Mucosa of descending colon (tissue), 3 donors: ENCODE data around the gene ETS1. TPM values are rescaled to one million over a fixed set of nuclear protein-coding genes. Genes with fewer than 3 reads are reported as not detected.

Experiments used
- ATAC-seq: fragments of 200-7000 bp; cut with Tn5 transposase; one replicate; pipeline ENCODE4 v1.9.1; 2020; ENCODE audit warnings: mild to moderate bottlenecking, moderate library complexity
- DNase-seq, 3 donors: peaks; one replicate each; pipeline ENCODE4 v3.0.0-alpha.2; 2020
- H3K36me3 ChIP-seq: fragments of 200-600 bp; one replicate; pipeline ENCODE4 v1.8.0; 2021; ENCODE audit warnings: low read depth, mild to moderate bottlenecking
- H3K4me1 ChIP-seq: fragments of 200-600 bp; one replicate; pipeline ENCODE4 v1.8.0; 2021; ENCODE audit warnings: low read depth, mild to moderate bottlenecking
- H3K4me3 ChIP-seq: fragments of 200-600 bp; one replicate; pipeline ENCODE4 v1.8.0; 2021; ENCODE audit warnings: mild to moderate bottlenecking
- H3K9me3 ChIP-seq: fragments of 200-600 bp; one replicate; pipeline ENCODE4 v1.8.0; 2021; ENCODE audit warnings: mild to moderate bottlenecking
- CTCF ChIP-seq: fragments of 200-600 bp; IDR thresholded peaks from one replicate; pipeline ENCODE4 v1.8.0; 2022; ENCODE audit warnings: antibody characterized with exemption, mild to moderate bottlenecking
- intact Hi-C, 2 donors: fragments of 100-400 bp; cut with DNase I in 1 of 2; cut with micrococcal nuclease in 1 of 2; formaldehyde crosslinking; loops; one replicate each; pipeline versions ENCODE4 v1.11.0 to v1.11.1; 2022; cut with DNase I, micrococcal nuclease
- long read RNA-seq, 2 donors: library from polyadenylated mRNA; unstranded; transcript quantifications; one replicate each; pipeline ENCODE4 v2.0.0, GENCODE V29; 2019 to 2021
- total RNA-seq, 3 donors: library from RNA; stranded (reverse); fragmentation: NEBNext Ultra II Directional in 2 of 3; extraction: Animal tissue kit (Norgen Biotek cat#: 25700) in 2 of 3; gene quantifications; one replicate each; pipeline versions ENCODE4 v1.2.1 to v1.2.4, GENCODE V29; 2021 to 2023
- donor health status: DM: no; HTN: no; CAD: no; lungs with moderate emphysema.
- donor health status: DM: no; HTN: no; CAD: no.
- donor health status: DM: no; HTN: yes; CAD: no.

ETS1 gene
- 10 to 100 TPM; 36.5 to 41.2 (median 38.6) TPM for total RNA-seq
- long read RNA-seq, donor 1, transcript ETS1-201 (8 exons, 2,231 nt), result major isoform, 5 of 14 reads
- long read RNA-seq, donor 1, partial matches to known transcripts, result 2 of 14 reads
- long read RNA-seq, donor 1, other reads (novel, unspliced or antisense), result 7 of 14 reads
- long read RNA-seq, donor 2, partial matches to known transcripts, result 0 of 2 reads
- long read RNA-seq, donor 2, other reads (novel, unspliced or antisense), result 1 of 2 reads

- no peaks in the 10 kb centered on the region for H3K9me3 ChIP-seq
- ATAC-seq, result peak; percentile 68
- intact Hi-C loops, result no loop called here
- H3K36me3 ChIP-seq, result no peaks in the 10 kb centered on the region
- H3K4me3 ChIP-seq, result no peak within 1 kb of the TSS
- TF ChIP-seq CTCF, result no peak
- DNase-seq, result no peak
- H3K4me1 ChIP-seq, result no peaks in the 10 kb centered on the region
Observed at GRCh38 chr11:128587415-128587814, at the start of gene ETS1. TSS of gene ETS1 (minus strand) at chr11:128587558. CDS start at chr11:128573130, 14,428 bp downstream.

- no peak for ATAC-seq
- DNase-seq, result no peak
- intact Hi-C loops, result loop anchor here (5.0 to 10.0 kb wide), 2 partner anchors 460 to 462 kb away; no protein-coding TSS in a partner anchor
- H3K36me3 ChIP-seq, result no peaks in the 10 kb centered on the region
- no peak overlapping the region for H3K4me3 ChIP-seq
- H3K9me3 ChIP-seq, result no peaks in the 10 kb centered on the region
- no peak for TF ChIP-seq CTCF
- H3K4me1 ChIP-seq, result peaks cover 11% of the 10 kb centered on the region
Observed at GRCh38 chr11:128634395-128634794, 47.0 kb upstream of the ETS1 start.

GRCh38 chr11:128633384-128633965, 46.1 kb upstream of the ETS1 start:
- H3K4me1 ChIP-seq, result peaks cover 11% of the 10 kb centered on the region
- ATAC-seq, result no peak
- TF ChIP-seq CTCF, result no peak
- no peaks in the 10 kb centered on the region for H3K36me3 ChIP-seq
- intact Hi-C loops, result loop anchor here (2.0 to 10.0 kb wide), 3 partner anchors 343 to 461 kb away; no protein-coding TSS in a partner anchor
- DNase-seq, result no peak
- H3K4me3 ChIP-seq, result no peak overlapping the region
- H3K9me3 ChIP-seq, result no peaks in the 10 kb centered on the region

GRCh38 chr11:128632141-128632791, 44.9 kb upstream of the ETS1 start:
- no peak overlapping the region for H3K4me3 ChIP-seq
- peaks cover 11% of the 10 kb centered on the region for H3K4me1 ChIP-seq
- DNase-seq, result peak in 1 of 3 donors; percentile 39
- TF ChIP-seq CTCF, result peak; percentile 27
- H3K9me3 ChIP-seq, result no peaks in the 10 kb centered on the region
- ATAC-seq, result peak; percentile 34
- no peaks in the 10 kb centered on the region for H3K36me3 ChIP-seq
- intact Hi-C loops, result loop anchor here (2.0 to 10.0 kb wide), 3 partner anchors 341 to 460 kb away; no protein-coding TSS in a partner anchor

- Histone ChIP-seq H3K36me3 (no peaks in the 10 kb centered on the region), H3K4me1 (peaks cover 13% of the 10 kb centered on the region), H3K9me3 (no peaks in the 10 kb centered on the region), H3K4me3 (no peak overlapping the region)
- DNase-seq (peak; percentile 88 to 93 (median 90)), ATAC-seq (peak; percentile 93)
- TF ChIP-seq CTCF, result peak; percentile 67
- intact Hi-C loops, result loop anchor here (5.0 to 10.0 kb wide), 2 partner anchors 456 to 458 kb away; no protein-coding TSS in a partner anchor
Observed at GRCh38 chr11:128630367-128631230, 43.2 kb upstream of the ETS1 start.
